HCT116 (cell line): ENCODE data around the gene DNM3. TPM values are rescaled to one million over a fixed set of nuclear protein-coding genes. Genes with fewer than 3 reads are reported as not detected.

Experiments used
- ATAC-seq: fragments of 200-7000 bp; cut with Tn5 transposase; 2 replicates; pipeline ENCODE4 v1.9.1; 2020; ENCODE audit warnings: mild to moderate bottlenecking, moderate library complexity
- BruUV-seq: library from RNA; stranded (reverse); fragments of 400-500 nt; replicated peaks from 2 replicates; lab custom pipeline; 2021; lab: Mats Ljungman, UMichigan
- CTCF ChIA-PET: fragments of 300-600 bp; sonication (Branson Sonifier 250); formaldehyde crosslinking; loops from one replicate; lab custom pipeline; 2021; ENCODE audit warnings: antibody characterized with exemption; lab: Charles Lee
- POLR2A ChIA-PET: fragments of 300-600, 350-600 bp; sonication (Branson Sonifier 250); formaldehyde crosslinking; loops from one replicate; lab custom pipeline; 2021; ENCODE audit warnings: antibody characterized with exemption; lab: Charles Lee
- RAD21 ChIA-PET, 2 experiments: fragments of 300-600 bp; sonication (Branson Sonifier 250); formaldehyde crosslinking; loops; one replicate each; lab custom pipeline; 2023; ENCODE audit warnings: low total read pairs in 2 of 2; ENCODE audit not compliant: uncharacterized antibody in 2 of 2, unreplicated experiment in 2 of 2, low non-redundant PET in 1 of 2; lab: Charles Lee
- DNase-seq: peaks from one replicate; pipeline ENCODE4 v3.0.0-alpha.2; 2010; ENCODE audit warnings: low read depth, low spot score
- H2AFZ ChIP-seq: fragments of 200-600 bp; shearing (Covaris generic), sonication (generic); 2 replicates; pipeline ENCODE4 v1.6.1; 2017; ENCODE audit warnings: low read depth, mixed run types, mixed read lengths, antibody characterized with exemption, low read length; ENCODE audit not compliant: poor library complexity, severe bottlenecking
- H3K27ac ChIP-seq: 2 replicates; pipeline ENCODE4 v1.5.1; 2012; ENCODE audit warnings: low read depth, low read length
- H3K27me3 ChIP-seq: fragments of 200-600 bp; sonication (generic); 2 replicates; pipeline ENCODE4 v1.6.1; 2016; ENCODE audit warnings: mixed run types, low read length, mixed read lengths; ENCODE audit not compliant: insufficient read depth
- H3K36me3 ChIP-seq, 2 experiments: fragments of 200-500 bp in 1 of 2; fragments of 200-600 bp in 1 of 2; sonication (Bioruptor generic) in 1 of 2; sonication (generic) in 1 of 2; 2 replicates each; pipeline versions ENCODE4 v1.5.1 to v1.6.1; 2014 to 2016; ENCODE audit warnings: low read length in 2 of 2, inconsistent platforms in 1 of 2, mixed read lengths in 1 of 2, mixed run types in 1 of 2; ENCODE audit not compliant: insufficient read depth in 2 of 2, control insufficient read depth in 1 of 2
- H3K4me1 ChIP-seq, 2 experiments: fragments of 200-600 bp in 1 of 2; sonication (generic) in 1 of 2; 2 replicates each; pipeline versions ENCODE4 v1.5.1 to v1.6.1; 2012 to 2017; ENCODE audit warnings: low read length in 2 of 2, inconsistent platforms in 1 of 2, mild to moderate bottlenecking in 1 of 2, mixed read lengths in 1 of 2, mixed run types in 1 of 2, moderate library complexity in 1 of 2; ENCODE audit not compliant: insufficient read depth in 2 of 2, control insufficient read depth in 1 of 2
- H3K4me2 ChIP-seq: fragments of 200-600 bp; sonication (generic); 2 replicates; pipeline ENCODE4 v1.6.1; 2017; ENCODE audit warnings: mixed run types, low read length, mixed read lengths
- H3K4me3 ChIP-seq, 2 experiments: fragments of 200-600 bp in 1 of 2; sonication (generic) in 1 of 2; replicated peaks in 1 of 2; 2 replicates each; pipeline ENCODE4 v1.5.1; 2011 to 2016; ENCODE audit warnings: low read length in 2 of 2, control low read depth in 1 of 2, low read depth in 1 of 2, mild to moderate bottlenecking in 1 of 2, mixed read lengths in 1 of 2, mixed run types in 1 of 2
- H3K79me2 ChIP-seq: fragments of 200-600 bp; sonication (generic); 2 replicates; pipeline ENCODE4 v1.6.1; 2017; ENCODE audit warnings: mild to moderate bottlenecking, mixed run types, low read length, moderate library complexity, mixed read lengths; ENCODE audit not compliant: insufficient read depth
- H3K9ac ChIP-seq: fragments of 200-600 bp; sonication (generic); 2 replicates; pipeline ENCODE4 v1.6.1; 2016; ENCODE audit warnings: low read length, mixed read lengths
- H3K9me2 ChIP-seq: fragments of 200-600 bp; sonication (generic), shearing (Covaris generic); 2 replicates; pipeline ENCODE4 v1.6.1; 2017; ENCODE audit warnings: mixed run types, mild to moderate bottlenecking, moderate library complexity; ENCODE audit not compliant: insufficient read depth
- H3K9me3 ChIP-seq, 2 experiments: fragments of 200-500 bp in 1 of 2; fragments of 200-600 bp in 1 of 2; sonication (Bioruptor generic) in 1 of 2; sonication (generic) in 1 of 2; 2 replicates each; pipeline ENCODE4 v1.6.1; 2014 to 2017; ENCODE audit warnings: low read length in 2 of 2, mixed read lengths in 2 of 2, inconsistent platforms in 1 of 2, low read depth in 1 of 2, mild to moderate bottlenecking in 1 of 2, mixed run types in 1 of 2, moderate library complexity in 1 of 2; ENCODE audit not compliant: control insufficient read depth in 1 of 2, insufficient read depth in 1 of 2
- H4K20me1 ChIP-seq: fragments of 200-600 bp; sonication (generic), shearing (Covaris generic); 2 replicates; pipeline ENCODE4 v1.6.1; 2017; ENCODE audit warnings: mixed run types, mild to moderate bottlenecking, moderate library complexity; ENCODE audit not compliant: insufficient read depth
- CBX3 ChIP-seq: IDR thresholded peaks from 2 replicates; pipeline ENCODE4 v1.6.1; 2012; ENCODE audit warnings: low read depth
- CTCF ChIP-seq, 3 experiments: fragments of 200-600 bp in 1 of 3; sonication (generic) in 1 of 3; IDR thresholded peaks in 2 of 3; conservative IDR thresholded peaks in 1 of 3; 2 replicates each; pipeline ENCODE4 v1.5.1; 2012 to 2017; ENCODE audit warnings: low read depth in 2 of 3, low read length in 2 of 3, antibody characterized with exemption in 1 of 3, borderline replicate concordance in 1 of 3, control low read depth in 1 of 3, mild to moderate bottlenecking in 1 of 3, mixed read lengths in 1 of 3, mixed run types in 1 of 3, moderate library complexity in 1 of 3; ENCODE audit not compliant: insufficient read depth in 1 of 3
- EGR1 ChIP-seq: IDR thresholded peaks from 2 replicates; pipeline ENCODE4 v1.6.1; 2012; ENCODE audit warnings: low read depth
- ELF1 ChIP-seq: IDR thresholded peaks from 2 replicates; pipeline ENCODE4 v1.6.1; 2012; ENCODE audit warnings: low read depth, borderline replicate concordance
- EZH2 ChIP-seq: fragments of 200-600 bp; sonication (generic); IDR thresholded peaks from 2 replicates; pipeline ENCODE4 v1.6.1; 2017; ENCODE audit warnings: antibody characterized with exemption, mixed run types
- EZH2phosphoT487 ChIP-seq: fragments of 200-600 bp; IDR thresholded peaks from 2 replicates; pipeline ENCODE4 v1.6.1; 2018; ENCODE audit warnings: antibody characterized with exemption, borderline replicate concordance
- FOSL1 ChIP-seq: IDR thresholded peaks from 2 replicates; pipeline ENCODE4 v1.6.1; 2012; ENCODE audit warnings: low read depth
- POLR2A ChIP-seq: IDR thresholded peaks from 2 replicates; pipeline ENCODE4 v1.7.0; 2011; ENCODE audit warnings: borderline replicate concordance; ENCODE audit not compliant: insufficient read depth, insufficient read length; ENCODE audit errors: extremely low read depth
- POLR2AphosphoS5 ChIP-seq: IDR thresholded peaks from 2 replicates; pipeline ENCODE4 v1.6.1; 2011; ENCODE audit warnings: mild to moderate bottlenecking, low read depth, low read length, moderate library complexity
- SIN3A ChIP-seq: IDR thresholded peaks from 2 replicates; pipeline ENCODE4 v1.6.1; 2012; ENCODE audit warnings: low read depth
- SP1 ChIP-seq: IDR thresholded peaks from 2 replicates; pipeline ENCODE4 v1.6.1; 2012; ENCODE audit warnings: low read depth
- SRF ChIP-seq: IDR thresholded peaks from 2 replicates; pipeline ENCODE4 v1.6.1; 2012; ENCODE audit warnings: low read depth
- TCF7L2 ChIP-seq: IDR thresholded peaks from 2 replicates; pipeline ENCODE4 v1.7.0; 2011; ENCODE audit warnings: borderline replicate concordance, inconsistent platforms; ENCODE audit not compliant: insufficient read depth, insufficient read length; ENCODE audit errors: extremely low read depth
- YY1 ChIP-seq: IDR thresholded peaks from 2 replicates; pipeline ENCODE4 v1.6.1; 2011; ENCODE audit warnings: low read length, low read depth, moderate library complexity, mild to moderate bottlenecking; ENCODE audit not compliant: insufficient replicate concordance; ENCODE audit errors: extremely low read depth
- ZBTB33 ChIP-seq: IDR thresholded peaks from 2 replicates; pipeline ENCODE4 v1.6.1; 2011; ENCODE audit warnings: mild to moderate bottlenecking, low read length, moderate library complexity; ENCODE audit not compliant: insufficient replicate concordance; ENCODE audit errors: extremely low read depth
- ZNF274 ChIP-seq: fragments of 200-500 bp; sonication (Bioruptor generic); IDR thresholded peaks from 2 replicates; pipeline ENCODE4 v1.6.1; 2014; ENCODE audit warnings: mild to moderate bottlenecking, low read depth, low read length, inconsistent platforms
- intact Hi-C: fragments of 100-400 bp; cut with micrococcal nuclease; formaldehyde crosslinking; loops from 2 replicates; pipeline ENCODE4 v1.10.0; 2022
- total RNA-seq: library from RNA; stranded (reverse); gene quantifications from one replicate; pipeline ENCODE4 v1.2.1, GENCODE V29; 2021; ENCODE audit not compliant: unreplicated experiment

DNM3 gene
- total RNA-seq, 1 experiment from 2014 or later, result 3.1 TPM

GRCh38 chr1:171811672-171812071 lies 29.6 kb upstream of the DNM3 start:
- Histone ChIP-seq H3K27ac (no peak overlapping the region), H3K9me3 (no peaks in the 10 kb centered on the region), H3K27me3 (no peaks in the 10 kb centered on the region), H4K20me1 (no peaks in the 10 kb centered on the region), H3K79me2 (no peaks in the 10 kb centered on the region), H3K4me1 (no peaks in the 10 kb centered on the region), H3K4me2 (no peak overlapping the region), H3K9ac (no peak overlapping the region), H3K4me3 (no peak overlapping the region), H3K36me3 (no peaks in the 10 kb centered on the region), H3K9me2 (no peaks in the 10 kb centered on the region), H2AFZ (no peak overlapping the region)
- ChIA-PET POLR2A (no interaction called here), CTCF (interaction anchor here (1.4 kb wide), 1 partner anchor 173 kb away, joined by 6 read pairs; no protein-coding TSS in a partner anchor), RAD21 (no interaction called here)
- DNase-seq (no peak), ATAC-seq (no peak)
- no TSS peak for BruUV-seq
- intact Hi-C loops, result no loop called here
- TF ChIP-seq SP1 (no peak), ELF1 (no peak), SIN3A (no peak), TCF7L2 (no peak)

- Histone ChIP-seq H3K4me1 (peaks cover 12 to 17% of the 10 kb centered on the region in 2 experiments), H3K4me3 (no peak overlapping the region), H3K27ac (no peak overlapping the region), H3K79me2 (no peaks in the 10 kb centered on the region), H3K9me3 (no peaks in the 10 kb centered on the region), H3K4me2 (no peak overlapping the region), H3K9ac (no peak overlapping the region), H2AFZ (no peak overlapping the region), H3K27me3 (no peaks in the 10 kb centered on the region), H4K20me1 (no peaks in the 10 kb centered on the region), H3K9me2 (no peaks in the 10 kb centered on the region), H3K36me3 (no peaks in the 10 kb centered on the region)
- intact Hi-C loops, result no loop called here
- ATAC-seq (no peak), DNase-seq (no peak)
- BruUV-seq, result no TSS peak
- ChIA-PET RAD21 (no interaction called here), POLR2A (no interaction called here), CTCF (no interaction called here)
- TF ChIP-seq SIN3A (no peak), ZNF274 (no peak), EZH2 (no peak), POLR2A (no peak), SRF (no peak), FOSL1 (no peak), ZBTB33 (no peak), EZH2phosphoT487 (no peak), TCF7L2 (no peak), SP1 (no peak), CBX3 (no peak), YY1 (no peak), CTCF (IDR thresholded peaks at IDR 0.05 in 2 of 3, conservative IDR thresholded peaks at IDR 0.05 in 1 of 3; ENCODE audit: borderline replicate concordance in 1 of 3, insufficient read depth in 1 of 3, low read depth in 2 of 3, low read length in 2 of 3) (no peak), POLR2AphosphoS5 (no peak), EGR1 (no peak)
Measured at GRCh38 chr1:171814692-171815091, 26.6 kb upstream of the DNM3 start.
